SK-N-SH (cell line): Measurements from ENCODE around the gene GDPGP1. TPM values are rescaled to one million over a fixed set of nuclear protein-coding genes. Genes with fewer than 3 reads are reported as not detected.

ENCODE experiments used
- CTCF ChIA-PET: fragments of 300-600, 350-600 bp; formaldehyde crosslinking; extraction: SDS; loops from one replicate; lab custom pipeline; 2021; lab: Yijun Ruan, JAX
- POLR2A ChIA-PET: fragments of 350-600 bp; sonication (Branson Sonifier 250); formaldehyde crosslinking; extraction: SDS; loops from one replicate; lab custom pipeline; 2020; ENCODE audit warnings: antibody characterized with exemption, inconsistent platforms; lab: Yijun Ruan, JAX
- DNase-seq: peaks from one replicate; pipeline ENCODE4 v3.0.0; 2012
- H2AFZ ChIP-seq: fragments of 200-600 bp; sonication (generic); 2 replicates; pipeline ENCODE4 v1.8.1; 2016; ENCODE audit warnings: antibody characterized with exemption, mild to moderate bottlenecking, low read depth
- H3F3A ChIP-seq: fragments of 200-600 bp; sonication (generic); replicated peaks from 2 replicates; pipeline ENCODE3; 2016; ENCODE audit warnings: antibody characterized with exemption, mild to moderate bottlenecking; ENCODE audit not compliant: insufficient read depth
- H3K27ac ChIP-seq, 2 experiments: fragments of 200-500 bp in 1 of 2; fragments of 200-600 bp in 1 of 2; sonication (Bioruptor generic) in 1 of 2; sonication (generic), shearing (Covaris generic) in 1 of 2; 2 replicates each; pipeline versions ENCODE4 v1.5.1 to v1.6.1; 2014 to 2016; ENCODE audit warnings: low read depth in 2 of 2, inconsistent platforms in 1 of 2, low read length in 1 of 2, mild to moderate bottlenecking in 1 of 2, mixed read lengths in 1 of 2
- H3K27me3 ChIP-seq: fragments of 200-600 bp; sonication (generic), shearing (Covaris generic); 2 replicates; pipeline ENCODE4 v1.6.1; 2016; ENCODE audit warnings: mixed run types; ENCODE audit not compliant: insufficient read depth
- H3K36me3 ChIP-seq, 2 experiments: fragments of 200-500 bp in 1 of 2; fragments of 200-600 bp in 1 of 2; sonication (Bioruptor generic) in 1 of 2; sonication (generic) in 1 of 2; replicated peaks in 1 of 2; 2 replicates each; pipeline versions ENCODE3 to v1.5.1; 2014 to 2016; ENCODE audit warnings: low read length in 1 of 2, mild to moderate bottlenecking in 1 of 2; ENCODE audit not compliant: insufficient read depth in 2 of 2, control insufficient read depth in 1 of 2
- H3K4me1 ChIP-seq, 2 experiments: fragments of 200-500 bp in 1 of 2; fragments of 200-600 bp in 1 of 2; sonication (Bioruptor generic) in 1 of 2; sonication (generic), shearing (Covaris generic) in 1 of 2; 2 replicates each; pipeline versions ENCODE4 v1.5.1 to v1.6.1; 2014 to 2016; ENCODE audit warnings: low read depth in 1 of 2, low read length in 1 of 2, mixed run types in 1 of 2; ENCODE audit not compliant: insufficient read depth in 2 of 2, control insufficient read depth in 1 of 2
- H3K4me2 ChIP-seq: fragments of 200-600 bp; sonication (generic), shearing (Covaris generic); 2 replicates; pipeline ENCODE4 v1.6.1; 2017; ENCODE audit warnings: mixed run types
- H3K4me3 ChIP-seq, 2 experiments: fragments of 200-500 bp in 1 of 2; fragments of 200-600 bp in 1 of 2; sonication (Bioruptor generic) in 1 of 2; sonication (generic), shearing (Covaris generic) in 1 of 2; 2 replicates each; pipeline versions ENCODE4 v1.5.1 to v1.8.1; 2014 to 2016; ENCODE audit warnings: low read depth in 2 of 2, inconsistent platforms in 1 of 2, low read length in 1 of 2, mild to moderate bottlenecking in 1 of 2, mixed read lengths in 1 of 2, moderate library complexity in 1 of 2
- H3K79me2 ChIP-seq: fragments of 200-600 bp; sonication (generic); 2 replicates; pipeline ENCODE4 v1.8.1; 2017; ENCODE audit warnings: mild to moderate bottlenecking; ENCODE audit not compliant: insufficient read depth
- H3K9ac ChIP-seq: fragments of 200-600 bp; sonication (generic); 2 replicates; pipeline ENCODE4 v1.6.1; 2017; ENCODE audit warnings: mixed run types
- H3K9me2 ChIP-seq: fragments of 200-600 bp; sonication (generic); 2 replicates; pipeline ENCODE4 v1.6.1; 2017; ENCODE audit warnings: mixed run types
- H3K9me3 ChIP-seq: fragments of 200-600 bp; sonication (generic); 2 replicates; pipeline ENCODE4 v1.6.1; 2017; ENCODE audit warnings: mixed run types, mild to moderate bottlenecking, moderate library complexity
- H4K20me1 ChIP-seq: fragments of 200-600 bp; sonication (generic); 2 replicates; pipeline ENCODE4 v1.6.1; 2017; ENCODE audit warnings: mild to moderate bottlenecking, mixed run types; ENCODE audit not compliant: insufficient read depth
- CHD2 ChIP-seq: fragments of 150-350 bp; IDR thresholded peaks from 2 replicates; pipeline ENCODE4 v1.6.1; 2018; ENCODE audit warnings: low read length; ENCODE audit not compliant: partially characterized antibody
- ELF1 ChIP-seq: IDR thresholded peaks from 2 replicates; pipeline ENCODE4 v1.4.0; 2012
- EP300 ChIP-seq, 2 experiments: IDR thresholded peaks; 2 replicates each; pipeline versions ENCODE4 v1.4.0 to v1.6.1; 2012; ENCODE audit warnings: borderline replicate concordance in 1 of 2, low read depth in 1 of 2, low read length in 1 of 2
- EZH2phosphoT487 ChIP-seq: fragments of 200-600 bp; sonication (generic); IDR thresholded peaks from 2 replicates; pipeline ENCODE4 v1.6.1; 2017; ENCODE audit warnings: low read depth, mixed run types, mild to moderate bottlenecking, antibody characterized with exemption, moderate library complexity, borderline replicate concordance
- FOSL2 ChIP-seq: IDR thresholded peaks from 2 replicates; pipeline ENCODE4 v1.4.0; 2012; ENCODE audit warnings: low read depth, mild to moderate bottlenecking, moderate library complexity, borderline replicate concordance
- FOXM1 ChIP-seq: IDR thresholded peaks from 2 replicates; pipeline ENCODE4 v1.4.0; 2012; ENCODE audit warnings: low read depth, mild to moderate bottlenecking
- MXI1 ChIP-seq: IDR thresholded peaks from 2 replicates; pipeline ENCODE4 v1.6.1; 2012; ENCODE audit warnings: mild to moderate bottlenecking, low read depth, low read length, improper control_type of control experiment
- NRF1 ChIP-seq: IDR thresholded peaks from 2 replicates; pipeline ENCODE4 v1.6.1; 2012; ENCODE audit warnings: low read depth, mild to moderate bottlenecking, low read length
- PBX3 ChIP-seq: IDR thresholded peaks from 2 replicates; pipeline ENCODE4; 2012
- POLR2AphosphoS5 ChIP-seq: IDR thresholded peaks from 2 replicates; pipeline ENCODE4 v1.6.1; 2012; ENCODE audit warnings: low read depth, low read length
- RAD21 ChIP-seq: IDR thresholded peaks from 2 replicates; pipeline ENCODE4 v1.6.1; 2012; ENCODE audit warnings: mild to moderate bottlenecking, low read length
- RCOR1 ChIP-seq: fragments of 150-350 bp; IDR thresholded peaks from 2 replicates; pipeline ENCODE4 v1.6.1; 2017; ENCODE audit warnings: antibody characterized with exemption, low read length
- REST ChIP-seq: IDR thresholded peaks from 2 replicates; pipeline ENCODE4 v1.6.1; 2012; ENCODE audit warnings: mild to moderate bottlenecking, low read depth, low read length, moderate library complexity
- RFX5 ChIP-seq: IDR thresholded peaks from 2 replicates; pipeline ENCODE4 v1.6.1; 2012; ENCODE audit warnings: mild to moderate bottlenecking, improper control_type of control experiment, low read length
- SMC3 ChIP-seq: IDR thresholded peaks from 2 replicates; pipeline ENCODE4 v1.6.1; 2012; ENCODE audit warnings: low read depth, low read length, improper control_type of control experiment
- TAF1 ChIP-seq: IDR thresholded peaks from 2 replicates; pipeline ENCODE4 v1.6.1; 2012; ENCODE audit warnings: low read depth, mild to moderate bottlenecking, low read length, moderate library complexity, borderline replicate concordance
- USF2 ChIP-seq: fragments of 150-350 bp; IDR thresholded peaks from 2 replicates; pipeline ENCODE4 v1.6.1; 2017; ENCODE audit warnings: antibody characterized with exemption, low read length, low read depth, borderline replicate concordance
- YY1 ChIP-seq: IDR thresholded peaks from 2 replicates; pipeline ENCODE4 v1.4.0; 2012; ENCODE audit warnings: low read depth, mild to moderate bottlenecking
- WGBS: methylation state at CpG from one replicate; pipeline ENCODE4 v1.1.6; 2017; ENCODE audit warnings: low lambda C conversion rate; 5-methylcytosine and 5-hydroxymethylcytosine counted together
- polyA plus RNA-seq, 3 experiments: library from polyadenylated mRNA; depleted of rRNA; stranded (reverse); fragments of >200 nt; gene quantifications; 2 replicates each; pipeline ENCODE4 v1.2.3, GENCODE V29; 2012

The GDPGP1 gene
- polyA plus RNA-seq, 1 of the 3 experiments (the other 2 are of a cell fraction) = 2.4 TPM

DNA sequence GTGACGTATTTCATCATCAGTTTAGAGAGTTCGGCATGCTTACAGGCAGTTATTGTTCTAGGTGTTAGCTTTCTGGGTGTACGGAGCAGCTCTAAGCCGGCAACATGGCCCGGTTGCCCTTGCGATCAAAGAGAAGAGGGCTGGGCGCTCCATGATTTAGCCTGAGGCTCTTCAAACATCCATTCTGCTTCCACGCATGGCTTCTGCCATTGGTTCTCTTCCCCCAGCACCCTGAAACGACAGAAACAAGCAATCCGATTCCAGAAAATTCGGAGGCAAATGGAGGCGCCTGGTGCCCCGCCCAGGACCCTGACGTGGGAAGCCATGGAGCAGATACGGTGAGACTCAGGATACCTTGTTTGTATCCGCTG lies 32.0 kb downstream of the GDPGP1 start:
- Histone ChIP-seq H3K4me3 (peak overlapping the region; percentile 69 to 94), H3F3A (peaks cover 10% of the 10 kb centered on the region), H3K27me3 (no peaks in the 10 kb centered on the region), H3K4me1 (peaks cover 14 to 15% of the 10 kb centered on the region in 2 experiments; a peak in 3 of 4 replicates), H3K27ac (peak overlapping the region; percentile 92 to 95), H2AFZ (peak overlapping the region; percentile 88), H3K4me2 (peak overlapping the region; percentile 99), H3K9ac (peak overlapping the region; percentile 85), H3K79me2 (peaks cover 55% of the 10 kb centered on the region), H3K36me3 (peaks cover 25 to 42% of the 10 kb centered on the region in 2 experiments), H3K9me3 (no peaks in the 10 kb centered on the region), H3K9me2 (no peaks in the 10 kb centered on the region), H4K20me1 (peaks cover 40% of the 10 kb centered on the region)
- ChIA-PET POLR2A (interaction anchor here (0.6 to 1.1 kb wide), 4 partner anchors 17 to 123 kb away, joined by 3 to 8 read pairs (median 3); partner anchors contain the start of genes SEMA4B and TTLL13), CTCF (interaction anchor here (0.7 to 1.0 kb wide), 4 partner anchors 14 to 48 kb away, joined by 3 to 4 read pairs (median 4); partner anchors contain the start of gene TTLL13)
- peak; percentile 72 for DNase-seq
- WGBS = under 1% methylated on average over 14 of the region's 16 CpGs
- TF ChIP-seq RCOR1 = no peak
- no peak for TF ChIP-seq REST
- TF ChIP-seq CHD2 = no peak
- TF ChIP-seq MXI1 = peak; percentile 59
- no peak for TF ChIP-seq SMC3
- TF ChIP-seq RAD21 = no peak
- TF ChIP-seq PBX3 = no peak
- TF ChIP-seq POLR2AphosphoS5 = no peak
- TF ChIP-seq RFX5 = no peak
- no peak for TF ChIP-seq FOXM1
- TF ChIP-seq ELF1 = no peak
- TF ChIP-seq FOSL2 = no peak
- TF ChIP-seq EZH2phosphoT487 = no peak
- no peak for TF ChIP-seq NRF1
- TF ChIP-seq TAF1 = no peak
- TF ChIP-seq EP300 (IDR thresholded peaks at IDR 0.05; ENCODE audit: borderline replicate concordance in 1 of 2, low read depth in 1 of 2, low read length in 1 of 2) = 0 out of 4 replicates have a peak, but pooled peaks of 1 of the 2 experiments have one; percentile 27
- no peak; the same call in 1 of the 2 replicates for TF ChIP-seq YY1
- TF ChIP-seq USF2 = no peak
